Suprapubic skin (tissue), 4 donors: ENCODE results near the gene AARSD1. TPM values are rescaled to one million over a fixed set of nuclear protein-coding genes. Genes with fewer than 3 reads are reported as not detected.

Experiments
- DNase-seq, 2 donors: peaks; one replicate each; pipeline ENCODE4 v3.0.0-alpha.2; 2019; ENCODE audit warnings: low spot score in 2 of 2
- H3K27ac ChIP-seq: fragments of 200-600 bp; sonication (generic); one replicate; pipeline ENCODE4 v1.5.1; 2019
- H3K27me3 ChIP-seq: fragments of 200-600 bp; sonication (generic); one replicate; pipeline ENCODE4 v1.5.1; 2019
- H3K36me3 ChIP-seq: fragments of 200-600 bp; sonication (generic); one replicate; pipeline ENCODE4 v1.5.1; 2019
- H3K4me1 ChIP-seq: fragments of 200-600 bp; sonication (generic); one replicate; pipeline ENCODE4 v1.5.1; 2019
- H3K4me3 ChIP-seq: fragments of 200-600 bp; sonication (generic); one replicate; pipeline ENCODE4 v1.5.1; 2019; ENCODE audit warnings: mild to moderate bottlenecking
- H3K9me3 ChIP-seq: fragments of 200-600 bp; sonication (generic); one replicate; pipeline ENCODE4 v1.5.1; 2019
- EP300 ChIP-seq: sonication (generic); formaldehyde crosslinking; IDR thresholded peaks from one replicate; pipeline ENCODE4 v1.6.1; 2017; ENCODE audit warnings: antibody characterized with exemption
- POLR2A ChIP-seq, 2 donors: fragments of 450-650 bp; IDR thresholded peaks; one replicate each; pipeline ENCODE4 v1.6.1; 2017; ENCODE audit warnings: antibody characterized with exemption in 2 of 2, mild to moderate bottlenecking in 2 of 2, moderate library complexity in 2 of 2
- POLR2AphosphoS5 ChIP-seq, 3 donors: sonication (generic); formaldehyde crosslinking; IDR thresholded peaks; one replicate each; pipeline ENCODE4 v1.6.1; 2017; ENCODE audit warnings: antibody characterized with exemption in 3 of 3
- WGBS: methylation state at CpG from one replicate; pipeline ENCODE4 v1.1.5; 2018; 5-methylcytosine and 5-hydroxymethylcytosine counted together
- total RNA-seq, 4 donors: library from RNA; depleted of rRNA; stranded (reverse); fragments of >200 nt; gene quantifications; one replicate each; pipeline ENCODE4 v1.1.0, GENCODE V29; 2016
- TF ChIP-seq, protein P1 (sequence below), 2 donors: fragments of 200-600 bp in 1 of 2; fragments of 450-650 bp in 1 of 2; sonication (generic) in 1 of 2; IDR thresholded peaks; one replicate each; pipeline ENCODE4 v1.5.1; 2016 to 2019; ENCODE audit warnings: antibody characterized with exemption in 2 of 2, mild to moderate bottlenecking in 1 of 2, moderate library complexity in 1 of 2

The AARSD1 gene
- total RNA-seq, 4 donors from 2014 or later, result 13.6 to 25.1 (median 16.9) TPM

GRCh38 chr17:42901535-42902229 is 62.6 kb downstream of the AARSD1 start:
- TF ChIP-seq, protein P1, sequence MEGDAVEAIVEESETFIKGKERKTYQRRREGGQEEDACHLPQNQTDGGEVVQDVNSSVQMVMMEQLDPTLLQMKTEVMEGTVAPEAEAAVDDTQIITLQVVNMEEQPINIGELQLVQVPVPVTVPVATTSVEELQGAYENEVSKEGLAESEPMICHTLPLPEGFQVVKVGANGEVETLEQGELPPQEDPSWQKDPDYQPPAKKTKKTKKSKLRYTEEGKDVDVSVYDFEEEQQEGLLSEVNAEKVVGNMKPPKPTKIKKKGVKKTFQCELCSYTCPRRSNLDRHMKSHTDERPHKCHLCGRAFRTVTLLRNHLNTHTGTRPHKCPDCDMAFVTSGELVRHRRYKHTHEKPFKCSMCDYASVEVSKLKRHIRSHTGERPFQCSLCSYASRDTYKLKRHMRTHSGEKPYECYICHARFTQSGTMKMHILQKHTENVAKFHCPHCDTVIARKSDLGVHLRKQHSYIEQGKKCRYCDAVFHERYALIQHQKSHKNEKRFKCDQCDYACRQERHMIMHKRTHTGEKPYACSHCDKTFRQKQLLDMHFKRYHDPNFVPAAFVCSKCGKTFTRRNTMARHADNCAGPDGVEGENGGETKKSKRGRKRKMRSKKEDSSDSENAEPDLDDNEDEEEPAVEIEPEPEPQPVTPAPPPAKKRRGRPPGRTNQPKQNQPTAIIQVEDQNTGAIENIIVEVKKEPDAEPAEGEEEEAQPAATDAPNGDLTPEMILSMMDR (IDR thresholded peaks at IDR 0.05), result no peak
- TF ChIP-seq POLR2A (IDR thresholded peaks at IDR 0.05), result no peak
- no peak for TF ChIP-seq POLR2AphosphoS5 (IDR thresholded peaks at IDR 0.05)
- no peak for TF ChIP-seq EP300
- no peak for DNase-seq
- Histone ChIP-seq H3K27me3 (peaks cover 2% of the 10 kb centered on the region), H3K9me3 (no peaks in the 10 kb centered on the region), H3K4me3 (no peak overlapping the region), H3K27ac (no peak overlapping the region), H3K4me1 (no peaks in the 10 kb centered on the region), H3K36me3 (no peaks in the 10 kb centered on the region)
- 77% methylated on average over 10 of the region's 10 CpGs for WGBS

Other genes starting within 250 kb of the AARSD1 start
- 100 to 1,000 TPM in 1 of 4 donors, 10 to 100 TPM in 3; 33.2 to 105 (median 51.0) TPM for gene EZH1, start 219.4 kb downstream of the AARSD1 start, total RNA-seq
- gene RAMP2, start 203.2 kb downstream of the AARSD1 start, total RNA-seq, result 10 to 100 TPM in 3 of 4 donors, 1 to 10 TPM in 1; 5.2 to 21.8 (median 14.7) TPM
- gene VPS25, start 191.0 kb downstream of the AARSD1 start, total RNA-seq, result 10 to 100 TPM; 49.1 to 66.5 (median 59.0) TPM
- gene WNK4, start 183.8 kb downstream of the AARSD1 start, total RNA-seq, result 1 to 10 TPM in 1 of 4 donors, under 1 TPM in 2, not detected in 1; 0.40 to 1.1 (median 0.98) TPM
- 10 to 100 TPM; 32.7 to 59.1 (median 49.5) TPM for gene COA3, start 165.8 kb downstream of the AARSD1 start, total RNA-seq
- under 1 TPM in 1 of 4 donors, not detected in 3; 0.42 TPM for gene CNTD1, start 165.6 kb downstream of the AARSD1 start, total RNA-seq
- 100 to 1,000 TPM in 3 of 4 donors, 10 to 100 TPM in 1; 81.3 to 133 (median 104) TPM for gene BECN1, start 140.2 kb downstream of the AARSD1 start, total RNA-seq
- 100 to 1,000 TPM in 1 of 4 donors, 10 to 100 TPM in 3; 47.0 to 106 (median 82.8) TPM for gene PSME3, start 131.1 kb downstream of the AARSD1 start, total RNA-seq
- gene AOC2, start 119.9 kb downstream of the AARSD1 start, total RNA-seq, result 1 to 10 TPM in 3 of 4 donors, under 1 TPM in 1; 0.64 to 5.5 (median 2.1) TPM
- gene AOC3, start 113.3 kb downstream of the AARSD1 start, total RNA-seq, result 10 to 100 TPM in 2 of 4 donors, 1 to 10 TPM in 2; 7.6 to 12.7 (median 11.0) TPM
- gene G6PC1, start 63.7 kb downstream of the AARSD1 start, total RNA-seq, result not detected
- gene PTGES3L, start 15.6 kb upstream of the AARSD1 start, total RNA-seq, result under 1 TPM in 2 of 4 donors, not detected in 2; 0.44 to 0.48 TPM
- gene RUNDC1, start 16.1 kb upstream of the AARSD1 start, total RNA-seq, result 10 to 100 TPM; 13.9 to 18.9 (median 16.2) TPM
- 1,000 to 10,000 TPM in 3 of 4 donors, 100 to 1,000 TPM in 1; 968 to 1,986 (median 1,251) TPM for gene RPL27, start 34.0 kb upstream of the AARSD1 start, total RNA-seq
- gene IFI35, start 42.3 kb upstream of the AARSD1 start, total RNA-seq, result 10 to 100 TPM in 3 of 4 donors, 1 to 10 TPM in 1; 9.0 to 18.0 (median 13.7) TPM
- 100 to 1,000 TPM; 125 to 234 (median 188) TPM for gene VAT1, start 57.9 kb upstream of the AARSD1 start, total RNA-seq
- gene RND2, start 60.8 kb upstream of the AARSD1 start, total RNA-seq, result 1 to 10 TPM in 3 of 4 donors, under 1 TPM in 1; 0.79 to 2.1 (median 1.8) TPM
- gene BRCA1, start 160.9 kb upstream of the AARSD1 start, total RNA-seq, result 1 to 10 TPM; 4.9 to 8.0 (median 5.3) TPM
- gene NBR1, start 206.8 kb upstream of the AARSD1 start, total RNA-seq, result 100 to 1,000 TPM in 1 of 4 donors, 10 to 100 TPM in 3; 75.4 to 102 (median 89.6) TPM
- 1 to 10 TPM; 1.2 to 3.5 (median 1.9) TPM for gene TMEM106A, start 247.4 kb upstream of the AARSD1 start, total RNA-seq